ENCODE results near the gene TRIM14.

Gene TRIM14

GRCh38 chr9:98134702-98135557 is 15.9 kb upstream of the TRIM14 start:
- H3K79me2 ChIP-seq (ENCODE audit: insufficient read depth, low read length), result no peaks in the 10 kb centered on the region
- TF ChIP-seq EZH2phosphoT487 (conservative IDR thresholded peaks at IDR 0.05; ENCODE audit: low read length), result no peak
- no peak overlapping the region for H3K4me2 ChIP-seq (ENCODE audit: low read depth, low read length, poor library complexity, severe bottlenecking)
- no peak overlapping the region for H3K27ac ChIP-seq (ENCODE audit: low read depth, low read length)
- H4K20me1 ChIP-seq (ENCODE audit: low read depth, low read length), result no peaks in the 10 kb centered on the region
- H2AFZ ChIP-seq (ENCODE audit: low read depth, low read length, severe bottlenecking), result no peak overlapping the region
- no peaks in the 10 kb centered on the region for H3F3A ChIP-seq (ENCODE audit: insufficient read depth)
- H3K4me3 ChIP-seq (ENCODE audit: insufficient read depth, low read length, poor library complexity, severe bottlenecking), result no peak overlapping the region
- H3K27me3 ChIP-seq (ENCODE audit: low read length), result no peaks in the 10 kb centered on the region
- no peaks in the 10 kb centered on the region for H3K9me3 ChIP-seq (ENCODE audit: insufficient read depth, low read length)
- H3K36me3 ChIP-seq (ENCODE audit: low read length), result no peaks in the 10 kb centered on the region
- no peak overlapping the region for H3K9ac ChIP-seq (ENCODE audit: low read length)
- H3K9me2 ChIP-seq (replicated peaks; ENCODE audit: insufficient read depth, low read length), result no peaks in the 10 kb centered on the region

- H3K79me2 ChIP-seq (ENCODE audit: insufficient read depth, low read length), result no peaks in the 10 kb centered on the region
- H3K27ac ChIP-seq (ENCODE audit: low read depth, low read length), result no peak overlapping the region
- H3K4me3 ChIP-seq (ENCODE audit: insufficient read depth, low read length, poor library complexity, severe bottlenecking), result no peak overlapping the region
- TF ChIP-seq EZH2phosphoT487 (conservative IDR thresholded peaks at IDR 0.05; ENCODE audit: low read length) (no peak), CTCF (IDR thresholded peaks at IDR 0.05; ENCODE audit: insufficient read depth, low read length, poor library complexity, severe bottlenecking) (no peak)
- H3K9me2 ChIP-seq (replicated peaks; ENCODE audit: insufficient read depth, low read length), result no peaks in the 10 kb centered on the region
- no peak overlapping the region for H3K9ac ChIP-seq (ENCODE audit: low read length)
- no peaks in the 10 kb centered on the region for H3K27me3 ChIP-seq (ENCODE audit: low read length)
- no peaks in the 10 kb centered on the region for H3K9me3 ChIP-seq (ENCODE audit: insufficient read depth, low read length)
- H2AFZ ChIP-seq (ENCODE audit: low read depth, low read length, severe bottlenecking), result no peak overlapping the region
- H3F3A ChIP-seq (ENCODE audit: insufficient read depth), result no peaks in the 10 kb centered on the region
- H3K4me2 ChIP-seq (ENCODE audit: low read depth, low read length, poor library complexity, severe bottlenecking), result no peak overlapping the region
- no peaks in the 10 kb centered on the region for H4K20me1 ChIP-seq (ENCODE audit: low read depth, low read length)
- no peaks in the 10 kb centered on the region for H3K36me3 ChIP-seq (ENCODE audit: low read length)
These were observed 14.0 kb upstream of the TRIM14 start for GRCh38 chr9:98132806-98133631.

GRCh38 chr9:98132158-98132557 is 13.1 kb upstream of the TRIM14 start:
- H3K36me3 ChIP-seq (ENCODE audit: low read length), result no peaks in the 10 kb centered on the region
- no peaks in the 10 kb centered on the region for H3K27me3 ChIP-seq (ENCODE audit: low read length)
- H3F3A ChIP-seq (ENCODE audit: insufficient read depth), result no peaks in the 10 kb centered on the region
- H3K4me2 ChIP-seq (ENCODE audit: low read depth, low read length, poor library complexity, severe bottlenecking), result no peak overlapping the region
- no peaks in the 10 kb centered on the region for H3K9me2 ChIP-seq (replicated peaks; ENCODE audit: insufficient read depth, low read length)
- H3K79me2 ChIP-seq (ENCODE audit: insufficient read depth, low read length), result no peaks in the 10 kb centered on the region
- H3K4me3 ChIP-seq (ENCODE audit: insufficient read depth, low read length, poor library complexity, severe bottlenecking), result no peak overlapping the region
- no peak overlapping the region for H3K27ac ChIP-seq (ENCODE audit: low read depth, low read length)
- no peak overlapping the region for H3K9ac ChIP-seq (ENCODE audit: low read length)
- H3K9me3 ChIP-seq (ENCODE audit: insufficient read depth, low read length), result no peaks in the 10 kb centered on the region
- TF ChIP-seq EZH2phosphoT487 (conservative IDR thresholded peaks at IDR 0.05; ENCODE audit: low read length), result no peak
- TF ChIP-seq CTCF (IDR thresholded peaks at IDR 0.05; ENCODE audit: insufficient read depth, low read length, poor library complexity, severe bottlenecking), result no peak
- no peak overlapping the region for H2AFZ ChIP-seq (ENCODE audit: low read depth, low read length, severe bottlenecking)
- no peaks in the 10 kb centered on the region for H4K20me1 ChIP-seq (ENCODE audit: low read depth, low read length)

Data from SU-DHL-6 (cell line).